HuH-7 (cell line): ENCODE data around the gene CWC15.
"Not testable (repeated sequence)": the region's sequence is repeated elsewhere in the genome, so short reads cannot be mapped to it uniquely, and the experiment has no call there.

Experiments
- DNase-seq: peaks from one replicate; pipeline ENCODE4 v3.0.0; 2011; ENCODE audit warnings: low spot score

Gene CWC15

GRCh38 chr11:94913718-94914394, 59.5 kb downstream of the CWC15 start:
- DNase-seq, result not testable (repeated sequence)

GRCh38 chr11:94912806-94913205, 60.5 kb downstream of the CWC15 start:
- no peak for DNase-seq
